ENCODE data around the gene SLCO2A1.

SLCO2A1 gene

GRCh38 chr3:134027631-134028030 lies 2.1 kb downstream of the SLCO2A1 start:
- no peaks in the 10 kb centered on the region for H3K27me3 ChIP-seq (ENCODE audit: insufficient read depth, low read depth)
- TF ChIP-seq CTCF (conservative IDR thresholded peaks at IDR 0.05; ENCODE audit: low read depth, low read length) = no peak
- H3K9ac ChIP-seq = no peak overlapping the region
- no peaks in the 10 kb centered on the region for H3K36me3 ChIP-seq (ENCODE audit: insufficient read depth)
- no peak overlapping the region for H3K4me3 ChIP-seq (IDR thresholded peaks at IDR 0.05; ENCODE audit: insufficient read depth, low read depth, low read length)
- no peak overlapping the region for H2AFZ ChIP-seq (ENCODE audit: low read depth)
- no peak overlapping the region for H3K4me2 ChIP-seq
- no peaks in the 10 kb centered on the region for H3K4me1 ChIP-seq (ENCODE audit: low read depth, poor library complexity, severe bottlenecking)
- no peak overlapping the region for H3K27ac ChIP-seq
- H4K20me1 ChIP-seq (ENCODE audit: insufficient read depth) = no peaks in the 10 kb centered on the region
- H3K79me2 ChIP-seq (ENCODE audit: insufficient read depth, low read depth) = no peaks in the 10 kb centered on the region

- Histone ChIP-seq H3K27me3 (ENCODE audit: insufficient read depth, low read depth) (no peaks in the 10 kb centered on the region), H2AFZ (ENCODE audit: low read depth) (no peak overlapping the region), H3K9ac (no peak overlapping the region), H3K27ac (no peak overlapping the region), H3K79me2 (ENCODE audit: insufficient read depth, low read depth) (no peaks in the 10 kb centered on the region), H3K4me1 (ENCODE audit: low read depth, poor library complexity, severe bottlenecking) (no peaks in the 10 kb centered on the region), H3K4me3 (IDR thresholded peaks at IDR 0.05; ENCODE audit: insufficient read depth, low read depth, low read length) (no peak overlapping the region), H4K20me1 (ENCODE audit: insufficient read depth) (no peaks in the 10 kb centered on the region), H3K36me3 (ENCODE audit: insufficient read depth) (no peaks in the 10 kb centered on the region), H3K4me2 (no peak overlapping the region)
- TF ChIP-seq CTCF (conservative IDR thresholded peaks at IDR 0.05; ENCODE audit: low read depth, low read length) = no peak
Measured at GRCh38 chr3:134020135-134020680, 9.5 kb downstream of the SLCO2A1 start.

GRCh38 chr3:134018850-134019249 lies 10.9 kb downstream of the SLCO2A1 start:
- Histone ChIP-seq H3K27me3 (ENCODE audit: insufficient read depth, low read depth) (no peaks in the 10 kb centered on the region), H3K27ac (no peak overlapping the region), H2AFZ (ENCODE audit: low read depth) (no peak overlapping the region), H3K36me3 (ENCODE audit: insufficient read depth) (no peaks in the 10 kb centered on the region), H3K4me1 (ENCODE audit: low read depth, poor library complexity, severe bottlenecking) (no peaks in the 10 kb centered on the region), H3K4me2 (no peak overlapping the region), H3K79me2 (ENCODE audit: insufficient read depth, low read depth) (no peaks in the 10 kb centered on the region), H3K9ac (no peak overlapping the region), H4K20me1 (ENCODE audit: insufficient read depth) (no peaks in the 10 kb centered on the region), H3K4me3 (IDR thresholded peaks at IDR 0.05; ENCODE audit: insufficient read depth, low read depth, low read length) (no peak overlapping the region)
- TF ChIP-seq CTCF (conservative IDR thresholded peaks at IDR 0.05; ENCODE audit: low read depth, low read length) = no peak

- no peak overlapping the region for H3K9ac ChIP-seq
- H4K20me1 ChIP-seq (ENCODE audit: insufficient read depth) = no peaks in the 10 kb centered on the region
- H3K4me3 ChIP-seq (IDR thresholded peaks at IDR 0.05; ENCODE audit: insufficient read depth, low read depth, low read length) = no peak overlapping the region
- no peak overlapping the region for H3K4me2 ChIP-seq
- H3K27ac ChIP-seq = no peak overlapping the region
- no peaks in the 10 kb centered on the region for H3K4me1 ChIP-seq (ENCODE audit: low read depth, poor library complexity, severe bottlenecking)
- TF ChIP-seq CTCF (conservative IDR thresholded peaks at IDR 0.05; ENCODE audit: low read depth, low read length) = no peak
- no peaks in the 10 kb centered on the region for H3K36me3 ChIP-seq (ENCODE audit: insufficient read depth)
- H2AFZ ChIP-seq (ENCODE audit: low read depth) = no peak overlapping the region
- H3K27me3 ChIP-seq (ENCODE audit: insufficient read depth, low read depth) = no peaks in the 10 kb centered on the region
- no peaks in the 10 kb centered on the region for H3K79me2 ChIP-seq (ENCODE audit: insufficient read depth, low read depth)
Measured at GRCh38 chr3:134018406-134018805, 11.3 kb downstream of the SLCO2A1 start.

Measured in KMS-11 (cell line).